ENCODE data around the gene SPG7. TPM values are rescaled to one million over a fixed set of nuclear protein-coding genes. Genes with fewer than 3 reads are reported as not detected.

SPG7 gene
- total and polyA plus RNA-seq, 9 of the 15 experiments (the other 6 are each of a cell fraction or from before 2014, with no cell fraction given): 5.8 to 89.1 (median 49.4) TPM

DNA sequence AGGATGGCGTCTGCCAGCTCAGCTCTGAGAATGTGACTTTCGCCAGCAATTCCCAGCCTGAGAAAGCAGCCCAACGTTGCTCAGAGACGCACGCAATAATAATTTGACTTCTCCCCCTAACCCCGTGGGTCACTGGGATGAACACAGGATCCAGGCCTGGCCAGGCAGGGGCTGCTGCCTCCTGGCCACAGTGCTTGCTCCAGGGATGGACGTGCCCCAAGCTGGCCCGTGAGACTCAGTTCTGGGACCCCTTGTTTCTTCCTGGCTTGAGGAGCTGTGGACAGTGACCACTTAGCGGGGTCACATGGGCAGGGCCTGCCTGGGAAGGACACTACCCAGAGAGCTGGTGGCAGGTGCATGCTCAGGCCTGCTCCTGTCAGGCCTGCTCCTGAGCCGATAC is 91.7 kb downstream of the SPG7 start:
- no peak for ATAC-seq
- Histone ChIP-seq H3K27ac (ENCODE audit: extremely low read depth, low read depth, low read length) (no peak overlapping the region), H3K27me3 (ENCODE audit: control insufficient read depth in 2 of 2, insufficient read depth in 2 of 2, low read length in 2 of 2) (no peaks in the 10 kb centered on the region), H3K9me3 (replicated peaks; ENCODE audit: control insufficient read depth, insufficient read depth, low read depth, low read length) (no peaks in the 10 kb centered on the region), H2AFZ (ENCODE audit: low read depth, low read length) (no peak overlapping the region), H4K20me1 (replicated peaks; ENCODE audit: control insufficient read depth, insufficient read depth, low read length) (0 out of 2 replicates have a peak, but pooled peaks cover 5% of the 10 kb centered on the region), H3K4me2 (ENCODE audit: insufficient read depth, low read length) (no peak overlapping the region), H3K4me1 (replicated peaks in 1 of 2; ENCODE audit: control insufficient read depth in 2 of 2, insufficient read depth in 2 of 2, low read length in 2 of 2) (peaks cover 0 to 62% of the 10 kb centered on the region in 2 experiments; a peak in 3 of 5 replicates), H3K4me3 (no peak overlapping the region), H3K36me3 (ENCODE audit: control insufficient read depth, insufficient read depth, low read length) (peaks cover 12% of the 10 kb centered on the region; the same call in 2 of the 3 replicates), H3K79me2 (ENCODE audit: control insufficient read depth, insufficient read depth, low read length) (no peaks in the 10 kb centered on the region), H3K9me1 (ENCODE audit: control insufficient read depth, insufficient read depth, low read length) (no peaks in the 10 kb centered on the region), H3K9ac (ENCODE audit: insufficient read depth in 1 of 2, low read depth in 2 of 2, low read length in 2 of 2) (peak overlapping the region in 1 of 2 experiments; percentile 67; a peak in 1 of 4 replicates)
- DNase-seq (ENCODE audit: extremely low read depth in 1 of 4, low spot score in 3 of 4): no peak
- intact Hi-C loops (cut with micrococcal nuclease): loop anchor here (5.0 kb wide), 1 partner anchor 37 kb away; no protein-coding TSS in a partner anchor
- no peak for FAIRE-seq
- TF ChIP-seq GATA2 (CRISPR knock-in tag; IDR thresholded peaks at IDR 0.05) (peak; percentile 17; the same call in 1 of the 2 replicates), PCBP1 (IDR thresholded peaks at IDR 0.05; ENCODE audit: low read depth, low read length, poor library complexity, severe bottlenecking) (no peak), ZNF584 (CRISPR knock-in tag; IDR thresholded peaks at IDR 0.05; ENCODE audit: low read depth) (no peak), YY1 (IDR thresholded peaks at IDR 0.05; ENCODE audit: borderline replicate concordance in 1 of 3, control insufficient read depth in 1 of 3, extremely low read depth in 1 of 3, insufficient read depth in 3 of 3, insufficient read length in 1 of 3, insufficient replicate concordance in 2 of 3, low read depth in 1 of 3, low read length in 2 of 3) (no peak)
- BruUV-seq (replicated peaks): no TSS peak
- in situ Hi-C loops (cut with MboI): loop anchor here (10.0 kb wide), 1 partner anchor 265 kb away; no protein-coding TSS in a partner anchor
- ChIA-PET POLR2A (interaction anchor here (1.0 to 2.1 kb wide), 3 partner anchors 10 to 57 kb away, joined by 3 to 5 read pairs (median 4); partner anchors contain the start of genes CHMP1A and SPATA33), CTCF (ENCODE audit: low intra/inter-chr PET ratio) (no interaction called here)
- 49% methylated on average over 10 of the region's 10 CpGs for WGBS (ENCODE audit: insufficient coverage, low coverage, missing lambda C conversion rate)
